GM23338 (cell line): Measurements from ENCODE around the gene MITF. TPM values are rescaled to one million over a fixed set of nuclear protein-coding genes. Genes with fewer than 3 reads are reported as not detected.
A peak's percentile ranks its signal among the peaks of the same experiment; 100 is the strongest.

Experiments used
- ATAC-seq: fragments of 200-7000 bp; cut with Tn5 transposase; 3 replicates; pipeline ENCODE4 v1.9.1; 2020
- DNase-seq: peaks from one replicate; pipeline ENCODE4 v3.0.0-alpha.2; 2015; ENCODE audit warnings: low spot score
- H2AFZ ChIP-seq: fragments of 200-600 bp; sonication (generic); 2 replicates; pipeline ENCODE4 v1.8.0; 2016; ENCODE audit warnings: antibody characterized with exemption, mild to moderate bottlenecking, moderate library complexity
- H3F3A ChIP-seq: fragments of 200-600 bp; sonication (generic); replicated peaks from 2 replicates; pipeline ENCODE4 v1.8.0; 2017; ENCODE audit warnings: antibody characterized with exemption, mixed run types, low read depth
- H3K27ac ChIP-seq: fragments of 200-600 bp; sonication (generic); 2 replicates; pipeline ENCODE4 v1.6.1; 2016; ENCODE audit warnings: low read depth
- H3K27me3 ChIP-seq: fragments of 200-600 bp; sonication (generic); 2 replicates; pipeline ENCODE4 v1.8.0; 2016; ENCODE audit warnings: mild to moderate bottlenecking, mixed run types, moderate library complexity; ENCODE audit not compliant: insufficient read depth
- H3K36me3 ChIP-seq: fragments of 200-600 bp; sonication (generic); 2 replicates; pipeline ENCODE4 v1.8.0; 2016; ENCODE audit warnings: mild to moderate bottlenecking; ENCODE audit not compliant: insufficient read depth
- H3K4me1 ChIP-seq: fragments of 200-600 bp; sonication (generic); 2 replicates; pipeline ENCODE4 v1.8.0; 2016; ENCODE audit warnings: mild to moderate bottlenecking, moderate library complexity; ENCODE audit not compliant: insufficient read depth
- H3K4me2 ChIP-seq: fragments of 200-600 bp; sonication (generic); 2 replicates; pipeline ENCODE4 v1.7.1; 2017; ENCODE audit warnings: mixed run types
- H3K4me3 ChIP-seq: fragments of 200-600 bp; sonication (generic); 2 replicates; pipeline ENCODE4 v1.6.1; 2016; ENCODE audit warnings: mixed run types
- H3K79me2 ChIP-seq: fragments of 200-600 bp; sonication (generic); replicated peaks from 2 replicates; pipeline ENCODE4 v1.8.0; 2017; ENCODE audit warnings: mild to moderate bottlenecking; ENCODE audit not compliant: insufficient read depth
- H3K9me2 ChIP-seq: fragments of 200-600 bp; sonication (generic); 2 replicates; pipeline ENCODE4 v1.8.0; 2017; ENCODE audit not compliant: insufficient read depth
- H4K20me1 ChIP-seq: fragments of 200-600 bp; sonication (generic); replicated peaks from 2 replicates; pipeline ENCODE4 v1.8.0; 2017; ENCODE audit warnings: mild to moderate bottlenecking; ENCODE audit not compliant: insufficient read depth
- H3K27ac Mint-ChIP-seq: 2 replicates; pipeline ENCODE4 v1.8.0; 2020; ENCODE audit warnings: inconsistent platforms, mild to moderate bottlenecking, moderate library complexity, mixed read lengths
- H3K27me3 Mint-ChIP-seq: 3 replicates; pipeline ENCODE4 v1.8.0; 2022; ENCODE audit warnings: low read depth, mild to moderate bottlenecking, moderate library complexity, mixed read lengths, inconsistent platforms; ENCODE audit not compliant: insufficient read depth, poor library complexity
- H3K36me3 Mint-ChIP-seq: 3 replicates; pipeline ENCODE4 v1.8.0; 2021; ENCODE audit warnings: low read depth, mild to moderate bottlenecking, inconsistent platforms, moderate library complexity, mixed read lengths
- H3K4me1 Mint-ChIP-seq: 3 replicates; pipeline ENCODE4 v1.8.0; 2020; ENCODE audit warnings: mild to moderate bottlenecking, inconsistent platforms, mixed read lengths
- H3K4me3 Mint-ChIP-seq: 3 replicates; pipeline ENCODE4 v1.8.0; 2021; ENCODE audit warnings: moderate library complexity, mild to moderate bottlenecking, inconsistent platforms, mixed read lengths
- H3K9me3 Mint-ChIP-seq: 3 replicates; pipeline ENCODE4 v1.8.0; 2020; ENCODE audit warnings: moderate library complexity, mild to moderate bottlenecking, inconsistent platforms, mixed read lengths
- CREB1 ChIP-seq: fragments of 250-450 bp; sonication (Bioruptor Pico); IDR thresholded peaks from 2 replicates; pipeline ENCODE4 v1.5.0; 2020; ENCODE audit warnings: low read depth, mild to moderate bottlenecking, moderate library complexity
- CTCF ChIP-seq, 2 experiments: fragments of 200-600 bp in 1 of 2; sonication (generic) in 1 of 2; conservative IDR thresholded peaks; 2 replicates each; pipeline versions ENCODE4 v1.5.1 to v1.6.1; 2016 to 2017; ENCODE audit warnings: antibody characterized with exemption in 2 of 2, low read depth in 2 of 2, mild to moderate bottlenecking in 2 of 2, moderate library complexity in 1 of 2
- EZH2 ChIP-seq: fragments of 200-600 bp; sonication (generic); IDR thresholded peaks from one replicate; pipeline ENCODE4 v1.8.0; 2017; ENCODE audit warnings: antibody characterized with exemption, mild to moderate bottlenecking, low read depth; ENCODE audit not compliant: unreplicated experiment
- NANOG ChIP-seq: IDR thresholded peaks from 2 replicates; pipeline ENCODE4 v1.6.1; 2016; ENCODE audit warnings: antibody characterized with exemption, borderline replicate concordance
- POLR2AphosphoS5 ChIP-seq: IDR thresholded peaks from 2 replicates; pipeline ENCODE4 v1.6.1; 2016; ENCODE audit warnings: antibody characterized with exemption, low read depth
- STAT1 ChIP-seq: IDR thresholded peaks from one replicate; pipeline ENCODE4 v1.6.1; 2016; ENCODE audit warnings: antibody characterized with exemption; ENCODE audit not compliant: unreplicated experiment
- ZNF462 ChIP-seq: fragments of 250-450 bp; sonication (Bioruptor Pico); IDR thresholded peaks from 2 replicates; pipeline ENCODE4 v1.5.0; 2020; ENCODE audit warnings: mild to moderate bottlenecking, moderate library complexity
- polyA plus RNA-seq: library from polyadenylated mRNA; unstranded; fragments of >200 nt; fragmentation: Nextera tagmentation; extraction: Ambion mirVana; gene quantifications from 2 replicates; pipeline ENCODE4 v1.2.1, GENCODE V29; 2016
- total RNA-seq: library from RNA; depleted of rRNA; stranded (reverse); fragments of >200 nt; shearing (Covaris generic); gene quantifications from 2 replicates; pipeline ENCODE4 v1.2.3, GENCODE V29; 2014

Gene MITF
- total and polyA plus RNA-seq, 2 experiments from 2014 or later, result 1.9 to 2.4 TPM

- Histone ChIP-seq H3K27me3 (peaks cover 57% of the 10 kb centered on the region), H3K79me2 (no peaks in the 10 kb centered on the region), H3K4me2 (peak overlapping the region; percentile 50), H3K4me1 (peaks cover 24% of the 10 kb centered on the region), H3K4me3 (no peak overlapping the region), H3K36me3 (no peaks in the 10 kb centered on the region), H2AFZ (no peak overlapping the region), H3K27ac (no peak overlapping the region), H3K9me2 (no peaks in the 10 kb centered on the region), H3F3A (no peaks in the 10 kb centered on the region), H4K20me1 (0 out of 2 replicates have a peak, but pooled peaks cover 5% of the 10 kb centered on the region)
- Mint-ChIP-seq H3K4me1 (peaks cover 19% of the 10 kb centered on the region), H3K36me3 (no peaks in the 10 kb centered on the region), H3K27me3 (peaks cover 15% of the 10 kb centered on the region), H3K9me3 (no peaks in the 10 kb centered on the region), H3K27ac (no peak overlapping the region), H3K4me3 (peak overlapping the region; percentile 41; the same call in 2 of the 3 replicates)
- DNase-seq, result peak; percentile 39
- peak; percentile 88 for ATAC-seq
- TF ChIP-seq ZNF462 (CRISPR knock-in tag) (no peak), CTCF (conservative IDR thresholded peaks at IDR 0.05; ENCODE audit: low read depth in 2 of 2) (no peak), CREB1 (CRISPR knock-in tag) (no peak), NANOG (peak; percentile 70; the same call in 1 of the 2 replicates), POLR2AphosphoS5 (0 out of 2 replicates have a peak, but pooled peaks have one; percentile 29), STAT1 (no peak), EZH2 (no peak)
These were observed 154.0 kb downstream of the MITF start for GRCh38 chr3:69893274-69893673.
